ENCODE measurements around the gene ONECUT1.

Gene ONECUT1

DNA sequence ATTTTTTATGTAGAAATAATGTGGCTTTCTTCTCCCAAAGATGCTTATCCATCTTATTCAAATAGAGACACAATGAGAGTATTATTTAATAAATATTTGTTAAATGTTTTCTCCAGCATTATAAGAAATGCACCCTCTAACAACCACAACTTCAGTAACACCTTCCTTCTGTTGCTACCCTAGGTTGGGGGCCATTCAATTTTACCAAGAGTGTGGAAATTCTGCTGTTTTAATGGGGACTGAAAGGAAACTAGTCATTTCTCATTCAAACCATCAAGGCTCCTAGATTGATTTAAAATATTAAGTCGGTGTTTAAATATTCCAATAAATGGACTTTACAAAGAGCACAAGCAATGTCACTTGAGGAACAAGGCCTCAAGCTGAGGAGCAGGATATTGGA lies 7.6 kb downstream of the ONECUT1 start:
- no peak for DNase-seq (ENCODE audit: low read depth in 3 of 3)

DNA sequence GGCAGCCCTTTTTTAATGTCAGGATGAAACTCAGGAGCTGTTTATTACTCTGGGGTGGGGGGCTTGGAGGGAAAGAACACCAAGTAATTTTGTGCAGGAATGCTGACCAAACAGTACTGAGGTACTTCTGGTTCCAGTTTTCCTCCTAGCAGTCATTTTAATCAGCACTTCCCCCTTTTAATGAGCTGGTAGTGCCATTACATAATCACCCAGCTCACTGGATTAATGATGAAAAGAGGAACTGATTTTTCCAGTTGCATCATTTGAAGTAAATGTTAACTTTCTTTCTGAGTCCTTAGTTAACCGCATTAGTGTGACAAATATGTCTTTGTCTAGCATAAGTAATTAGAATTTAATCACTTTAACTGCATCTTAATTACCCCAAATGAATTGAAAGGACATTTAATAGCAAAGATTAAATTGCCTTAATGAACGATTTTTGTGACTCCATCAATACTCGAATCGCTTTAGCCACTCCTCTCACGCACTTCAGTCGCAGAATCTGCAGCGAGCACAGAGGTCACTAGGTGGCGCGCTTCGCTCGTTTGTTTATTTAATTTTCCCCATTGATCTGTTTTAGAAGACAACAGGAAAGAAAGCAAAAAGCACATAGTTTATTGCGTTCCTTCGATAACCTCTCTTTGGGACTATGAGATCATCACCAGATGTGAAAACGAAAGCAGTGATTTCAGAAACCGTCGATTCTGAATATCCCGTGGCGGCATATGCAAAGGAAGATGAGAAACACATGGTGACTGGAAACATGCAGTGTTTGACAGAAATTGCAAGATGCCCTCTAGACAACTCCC lies 9.8 kb downstream of the ONECUT1 start:
- peak in 2 of 3 donors; percentile 42 to 50 for DNase-seq (ENCODE audit: low read depth in 3 of 3)

DNA sequence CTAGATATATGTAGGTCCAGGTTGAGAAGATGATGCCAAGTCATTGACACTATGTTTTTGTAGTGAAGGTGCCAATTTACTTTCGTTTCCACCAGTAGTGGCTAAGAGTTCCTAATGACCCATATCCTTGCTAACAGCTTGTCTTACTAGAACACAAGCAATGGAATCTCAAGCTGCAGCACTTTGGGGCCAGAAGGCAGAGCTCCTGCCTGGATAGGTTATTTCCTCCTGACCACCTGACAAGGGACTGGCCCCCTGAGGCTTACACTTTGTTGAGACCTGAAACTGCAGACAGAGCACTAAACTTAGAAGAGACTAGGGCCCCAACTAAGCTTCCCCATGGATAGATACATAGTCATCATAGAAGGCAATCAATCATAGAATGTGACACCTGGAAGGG lies 11.7 kb downstream of the ONECUT1 start:
- no peak for DNase-seq (ENCODE audit: low read depth in 3 of 3)

DNA sequence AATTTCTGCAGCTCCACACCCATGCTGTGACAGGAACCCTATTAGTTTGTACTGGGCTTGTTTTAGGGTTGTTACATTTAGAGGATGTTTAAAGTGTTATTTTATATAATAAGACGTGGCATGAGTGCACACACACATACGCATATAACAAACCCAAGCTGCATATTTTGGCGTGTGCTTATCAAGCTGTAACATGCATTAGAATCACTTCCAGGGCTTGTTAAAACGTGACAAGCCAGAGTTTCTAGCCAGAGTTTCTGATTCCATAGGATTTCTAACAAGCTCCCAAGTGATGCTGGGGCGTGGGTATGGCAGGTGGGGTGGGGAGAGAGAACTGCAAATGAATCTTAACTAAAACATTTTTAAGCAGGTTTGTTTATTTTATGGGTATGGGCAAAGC lies 17.4 kb downstream of the ONECUT1 start:
- DNase-seq (ENCODE audit: low read depth in 3 of 3), result no peak

DNA sequence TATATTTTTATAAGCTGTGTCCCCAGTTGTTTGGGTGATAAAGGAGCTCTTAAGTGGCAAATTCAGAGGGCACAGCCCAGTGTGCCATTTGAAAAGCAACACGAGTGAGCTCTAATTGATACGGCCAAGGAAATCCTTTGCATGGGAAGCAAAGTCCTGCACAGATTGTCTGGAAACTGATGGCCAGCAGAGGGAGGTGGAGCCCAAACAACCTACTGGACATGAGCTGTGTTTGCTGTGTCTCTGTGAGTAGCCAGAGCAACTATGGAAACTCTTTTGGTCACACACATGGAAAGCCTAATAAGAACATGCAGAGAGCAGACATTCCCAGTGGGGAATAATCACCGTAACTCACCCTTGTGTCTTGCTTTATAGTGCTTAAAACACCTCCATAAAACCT lies 24.4 kb downstream of the ONECUT1 start:
- DNase-seq (ENCODE audit: low read depth in 3 of 3), result no peak

DNA sequence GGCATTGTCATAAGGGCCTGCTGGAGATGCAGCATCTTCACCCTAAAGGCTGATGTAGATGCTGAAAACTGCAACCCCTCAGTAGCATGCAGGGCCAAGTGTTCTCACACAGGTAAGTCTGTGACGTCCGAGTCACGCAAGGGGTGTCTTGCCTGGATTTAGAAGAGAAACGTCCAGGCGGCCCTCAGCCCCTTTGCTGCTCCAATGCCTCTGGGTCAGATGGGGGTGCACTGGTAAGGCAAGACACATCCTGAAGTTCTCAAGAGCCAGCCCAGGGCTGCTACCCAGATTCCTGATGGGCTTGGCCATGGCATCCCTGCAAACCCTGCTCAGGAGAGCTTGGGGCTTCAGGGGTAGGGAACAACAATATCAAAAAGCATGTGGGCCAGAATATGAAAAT lies 25.4 kb downstream of the ONECUT1 start:
- DNase-seq (ENCODE audit: low read depth in 3 of 3), result no peak

DNA sequence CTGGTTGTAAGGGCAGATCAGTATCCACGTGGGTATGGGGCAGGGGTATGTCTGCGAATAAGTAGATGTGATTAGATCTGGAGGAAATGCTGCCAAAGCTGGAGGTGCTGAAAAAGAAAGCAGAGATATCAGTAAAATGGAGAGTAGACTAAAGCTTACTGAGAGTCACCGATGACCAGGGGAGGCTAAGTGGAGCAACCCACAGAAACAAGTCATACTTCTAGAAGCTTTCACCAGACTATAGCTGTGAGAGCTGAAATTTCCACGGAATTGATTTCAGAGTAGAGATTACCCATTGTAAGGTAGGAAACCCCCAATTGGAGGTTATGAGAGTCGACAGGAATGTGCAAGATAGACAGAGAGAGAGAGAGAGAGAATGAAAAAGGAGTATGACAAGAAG lies 27.5 kb downstream of the ONECUT1 start:
- DNase-seq (ENCODE audit: low read depth in 3 of 3), result no peak

DNA sequence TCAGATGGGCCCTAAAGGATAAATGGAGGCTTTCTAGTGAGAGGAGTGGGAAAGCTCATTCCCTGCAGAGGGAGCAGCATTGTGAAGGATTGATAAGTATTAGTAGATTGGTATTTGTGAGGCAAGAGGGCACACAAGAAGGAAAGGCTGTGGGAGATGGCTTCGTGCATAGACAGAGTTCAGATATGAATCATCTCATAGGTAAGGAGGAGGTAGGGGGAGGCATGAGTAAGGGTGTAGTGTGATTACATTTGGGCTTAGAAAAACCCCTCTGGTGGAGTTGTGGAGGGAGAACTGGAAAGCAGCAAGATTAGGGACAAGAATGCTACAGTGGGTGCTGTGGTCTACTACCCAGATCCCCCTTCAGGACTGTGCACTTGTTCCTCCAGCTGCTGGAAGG lies 29.6 kb downstream of the ONECUT1 start:
- no peak for DNase-seq (ENCODE audit: low read depth in 3 of 3)

DNA sequence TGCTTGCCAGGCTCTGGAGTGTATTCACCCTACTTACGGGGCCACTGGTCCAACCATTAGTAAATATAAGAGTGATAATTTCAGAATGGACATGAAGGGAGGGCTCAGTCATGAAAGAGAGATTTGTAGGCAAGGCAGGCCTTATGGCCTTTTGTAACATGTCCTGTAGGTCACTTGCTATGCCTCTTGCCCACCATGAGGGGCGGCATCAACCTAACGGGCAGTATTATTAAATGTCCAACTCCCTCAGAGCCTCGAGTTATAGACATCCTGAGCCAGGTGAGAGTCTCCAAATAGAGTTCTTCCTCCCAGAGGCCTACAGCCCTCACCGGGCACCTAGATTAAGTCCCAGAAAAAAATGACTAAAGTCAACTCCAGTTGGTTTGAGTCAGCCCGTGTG lies 30.2 kb downstream of the ONECUT1 start:
- DNase-seq (ENCODE audit: low read depth in 3 of 3), result no peak

DNA sequence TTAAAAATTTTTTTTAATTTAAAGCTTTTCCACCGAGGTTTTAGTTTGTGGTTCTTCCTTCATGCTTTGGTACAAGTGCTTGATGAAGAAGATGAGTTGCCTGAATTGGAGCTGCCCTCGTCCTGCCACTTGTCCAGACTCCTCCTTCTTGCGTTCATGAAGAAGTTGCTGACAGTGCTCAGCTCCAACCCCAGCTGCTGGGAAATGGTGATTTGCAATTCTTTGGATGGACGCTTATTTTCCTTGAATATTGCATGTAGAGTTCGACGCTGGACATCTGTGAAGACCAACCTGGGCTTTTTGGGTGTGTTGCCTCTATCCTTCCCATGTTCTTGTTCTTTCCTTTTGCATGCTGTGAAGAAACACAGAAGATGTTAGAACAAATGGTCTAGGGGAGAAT lies 32.6 kb downstream of the ONECUT1 start:
- DNase-seq (ENCODE audit: low read depth in 3 of 3), result no peak

DNA sequence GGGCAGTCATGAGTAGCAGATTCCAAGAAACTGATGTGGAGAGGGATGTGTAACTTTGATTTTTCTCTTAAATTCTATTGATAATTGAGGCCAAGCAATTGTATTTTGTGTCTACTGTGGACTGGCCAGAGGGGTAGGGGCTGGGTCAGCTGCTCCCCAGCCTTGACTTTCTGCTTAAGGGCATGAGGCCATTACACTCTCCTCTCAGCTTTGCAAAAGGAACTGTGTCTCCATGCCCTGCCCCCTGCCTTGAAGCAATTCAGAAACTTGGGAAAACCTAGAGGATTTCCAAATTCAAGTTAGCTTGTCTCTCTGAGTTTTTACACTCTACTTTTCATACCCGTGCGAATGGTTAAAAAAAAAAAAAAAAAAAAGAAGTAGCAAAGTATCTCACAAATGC lies 38.6 kb downstream of the ONECUT1 start:
- DNase-seq (ENCODE audit: low read depth in 3 of 3), result no peak

DNA sequence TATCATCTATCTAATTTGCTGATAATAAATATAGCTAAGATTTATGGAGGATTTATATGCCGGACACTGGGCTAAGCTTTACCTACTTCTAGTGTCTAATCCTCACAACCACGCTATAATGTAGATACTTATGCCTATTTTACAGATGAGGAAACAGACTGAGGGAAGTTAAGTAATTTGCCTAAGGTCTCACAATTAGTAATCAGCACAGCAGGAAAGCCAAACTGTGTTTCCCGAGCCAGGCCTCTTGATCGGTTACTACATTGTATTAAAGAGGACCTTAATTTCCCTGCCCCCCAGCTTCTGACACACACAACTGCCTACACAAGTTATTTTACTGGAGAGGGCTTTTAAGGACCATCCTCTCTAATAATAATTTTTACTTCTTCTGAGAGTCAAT lies 40.9 kb downstream of the ONECUT1 start:
- no peak for DNase-seq (ENCODE audit: low read depth in 3 of 3)

DNA sequence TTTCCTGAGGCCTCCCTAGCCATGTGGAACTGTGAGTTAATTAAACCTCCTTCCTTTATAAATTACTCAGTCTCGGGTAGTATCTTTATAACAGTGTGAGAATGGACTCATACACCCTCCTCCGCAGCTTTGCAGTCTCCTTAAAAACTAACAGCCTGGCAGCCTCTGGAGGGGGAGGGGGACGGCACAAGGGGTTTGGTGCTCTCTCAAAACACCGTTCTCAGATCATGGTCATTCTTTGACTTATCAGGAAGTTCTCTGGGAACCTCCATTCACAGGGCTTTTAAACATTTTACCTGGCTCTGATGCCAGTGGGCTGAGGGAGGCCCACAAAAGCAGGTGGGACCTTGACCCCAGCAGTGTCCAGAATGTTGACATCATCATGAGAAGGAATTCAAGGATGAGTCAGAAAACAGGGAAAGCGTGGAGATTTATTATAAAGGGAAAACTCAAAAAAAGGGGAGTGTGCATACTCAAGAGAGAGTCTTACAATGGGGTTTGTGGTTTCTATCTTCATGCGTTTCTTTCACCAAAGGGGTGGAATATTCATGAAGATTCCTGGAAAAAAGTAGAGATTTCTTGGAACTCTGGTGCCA lies 43.9 kb downstream of the ONECUT1 start:
- no peak for DNase-seq (ENCODE audit: low read depth in 3 of 3)

DNA sequence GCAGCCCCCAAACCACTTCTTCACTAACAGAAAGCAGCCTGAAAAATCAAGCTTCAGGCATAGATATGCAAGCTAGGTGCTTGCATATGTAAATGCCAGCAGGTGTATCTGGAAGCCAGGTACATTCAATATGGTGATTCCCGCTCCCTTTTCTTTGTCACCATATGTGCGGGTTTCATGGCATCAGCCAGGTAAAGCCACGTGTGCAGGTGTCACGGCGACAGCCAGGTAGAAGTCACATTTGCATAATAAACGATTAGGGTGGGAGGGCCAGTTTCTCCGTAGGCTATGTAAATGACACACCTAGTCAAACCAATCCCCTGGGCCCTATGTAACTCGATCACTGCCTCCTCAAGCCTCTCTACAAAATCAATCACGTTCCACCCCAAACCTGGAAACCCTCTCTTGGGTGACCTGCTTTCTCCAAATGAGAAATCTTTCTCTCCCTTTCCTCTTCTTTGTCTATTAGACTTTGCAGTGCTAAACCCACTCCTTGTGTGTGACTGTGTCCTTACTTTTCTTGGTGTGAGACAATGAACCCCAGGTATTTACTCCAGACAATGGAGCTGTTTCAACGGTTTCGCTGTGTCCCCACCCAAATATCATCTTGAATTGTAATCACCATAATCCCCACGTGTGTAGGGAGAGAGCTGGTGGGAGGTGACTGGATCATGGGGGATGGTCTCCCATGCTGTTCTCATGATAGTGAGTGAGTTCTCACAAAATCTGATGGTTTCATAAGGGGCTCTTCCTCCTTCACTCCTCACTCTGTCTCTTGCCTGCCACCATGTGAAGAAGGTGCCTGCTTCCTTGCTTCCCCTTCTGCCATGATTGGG lies 44.6 kb downstream of the ONECUT1 start:
- no peak for DNase-seq (ENCODE audit: low read depth in 3 of 3)

DNA sequence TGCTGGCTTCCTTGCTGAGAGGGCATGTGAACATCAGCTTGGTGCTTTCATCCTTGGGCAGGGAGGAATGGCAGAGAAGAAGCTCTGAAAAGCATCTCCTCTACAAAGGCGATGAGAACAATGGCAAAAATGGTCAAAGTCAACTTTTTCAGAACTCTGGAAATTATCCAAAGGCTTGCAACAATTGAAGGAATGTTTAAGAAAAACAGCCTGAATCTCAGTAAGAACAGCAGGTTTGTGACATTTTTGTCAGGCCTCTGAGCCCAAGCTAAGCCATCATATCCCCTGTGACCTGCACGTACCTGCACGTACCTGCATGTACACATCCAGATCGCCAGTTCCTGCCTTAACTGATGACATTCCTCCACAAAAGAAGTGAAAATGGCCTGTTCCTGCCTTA lies 51.8 kb downstream of the ONECUT1 start:
- no peak for DNase-seq (ENCODE audit: low read depth in 3 of 3)

DNA sequence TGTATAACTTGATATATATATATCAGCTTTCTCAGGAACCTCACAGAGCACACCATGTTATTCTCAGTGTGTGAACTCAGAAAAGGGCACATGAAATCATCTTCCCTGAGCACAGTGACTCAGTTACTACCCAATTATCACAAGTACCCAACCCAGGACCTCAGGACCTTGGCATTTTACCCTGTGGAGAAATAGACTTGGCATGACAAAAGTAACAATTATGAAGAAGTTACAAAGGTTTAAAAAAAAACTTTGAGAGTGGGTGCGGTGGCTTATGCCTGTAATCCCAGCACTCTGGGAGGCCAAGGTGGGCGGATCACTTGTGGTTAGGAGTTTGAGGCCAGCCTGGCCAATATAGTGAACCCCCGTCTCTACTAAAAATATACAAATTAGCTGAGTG lies 52.4 kb downstream of the ONECUT1 start:
- no peak for DNase-seq (ENCODE audit: low read depth in 3 of 3)

DNA sequence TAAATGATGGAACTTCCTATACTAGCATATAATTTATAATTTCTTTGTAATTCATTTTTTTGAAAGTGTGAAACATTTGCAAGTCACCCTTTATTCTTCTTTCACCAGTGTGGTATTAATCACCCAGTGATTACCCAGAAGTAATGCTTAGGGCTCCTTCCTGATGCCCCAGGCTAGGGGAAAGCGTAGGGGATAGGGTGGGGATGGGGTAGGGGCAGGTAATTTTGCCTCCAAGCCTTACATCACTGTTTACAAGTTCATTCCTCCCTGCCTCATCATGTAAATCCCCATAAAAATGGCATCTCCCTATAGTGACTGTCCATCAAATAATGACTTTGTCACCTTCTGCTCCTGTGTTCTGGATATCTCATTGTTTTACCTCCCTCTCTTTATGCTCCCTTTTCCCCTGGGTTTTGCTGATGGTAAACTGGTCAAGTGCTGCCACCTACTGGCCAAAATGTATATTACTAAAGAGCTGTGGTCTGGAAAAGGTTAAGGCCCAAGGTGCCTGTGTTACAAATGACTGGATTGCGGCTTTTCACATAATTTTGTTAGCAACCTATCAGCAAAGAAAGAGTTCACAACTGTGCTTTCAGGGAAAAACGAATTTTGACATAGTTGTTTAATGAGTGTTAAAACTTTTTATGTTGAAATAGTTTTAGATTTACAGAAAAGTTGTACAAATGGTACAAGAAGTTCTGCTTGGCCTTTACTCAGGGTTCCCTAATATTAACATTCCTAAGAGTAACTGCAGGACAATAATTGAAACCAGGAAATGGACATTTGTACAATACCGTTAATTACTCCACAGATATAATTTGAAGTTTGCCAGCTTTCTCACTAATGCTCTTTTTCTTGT lies 54.7 kb downstream of the ONECUT1 start:
- peak; percentile 29 to 73 (median 66) for DNase-seq (ENCODE audit: low read depth in 3 of 3)

DNA sequence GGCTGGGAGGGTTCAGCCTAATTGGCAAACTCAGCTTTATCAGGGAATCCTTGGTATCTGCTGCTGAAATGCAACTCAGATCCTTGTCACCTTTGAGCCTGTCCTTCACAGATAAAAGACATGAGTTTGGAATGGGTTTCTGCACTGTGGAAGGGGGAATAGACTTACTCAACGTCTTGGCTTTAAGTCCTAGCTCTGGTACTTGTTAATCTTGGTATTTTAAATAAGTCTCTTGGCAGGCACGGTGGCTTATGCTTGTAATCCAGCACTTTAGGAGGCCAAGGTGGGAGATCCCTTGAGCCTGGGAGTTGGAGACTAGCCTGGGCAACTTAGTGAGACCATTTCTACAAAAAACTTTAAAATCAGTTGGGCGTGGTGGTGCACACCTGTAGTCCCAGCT lies 55.8 kb downstream of the ONECUT1 start:
- no peak for DNase-seq (ENCODE audit: low read depth in 3 of 3)

DNA sequence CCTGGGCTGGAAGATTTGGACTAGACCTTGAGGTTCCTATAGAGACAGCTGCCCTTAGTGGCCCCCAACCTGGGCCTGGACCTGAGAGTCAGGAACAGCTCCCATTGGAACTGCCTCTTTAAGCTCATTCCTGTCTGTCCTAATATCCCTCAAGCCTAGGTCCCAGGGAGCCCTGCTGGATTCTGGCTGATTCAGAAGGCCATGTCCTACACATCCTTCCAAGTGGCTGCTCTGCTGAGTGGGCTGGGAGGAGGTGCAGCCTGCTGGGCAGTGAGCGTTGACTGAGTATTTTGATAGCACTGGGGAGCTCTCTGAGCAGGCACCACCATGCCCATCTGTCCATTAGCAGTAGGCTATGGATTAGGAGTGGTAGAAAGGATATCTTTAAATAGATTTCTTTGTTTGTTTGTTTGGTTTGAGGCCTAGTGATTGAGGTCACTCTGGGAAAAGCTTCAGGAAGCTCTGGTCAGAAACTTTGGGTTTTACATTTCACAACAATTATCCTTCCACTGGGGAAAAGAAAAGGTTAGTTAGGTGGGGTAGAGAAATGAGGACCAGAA lies 56.4 kb downstream of the ONECUT1 start:
- DNase-seq (ENCODE audit: low read depth in 3 of 3), result no peak

DNA sequence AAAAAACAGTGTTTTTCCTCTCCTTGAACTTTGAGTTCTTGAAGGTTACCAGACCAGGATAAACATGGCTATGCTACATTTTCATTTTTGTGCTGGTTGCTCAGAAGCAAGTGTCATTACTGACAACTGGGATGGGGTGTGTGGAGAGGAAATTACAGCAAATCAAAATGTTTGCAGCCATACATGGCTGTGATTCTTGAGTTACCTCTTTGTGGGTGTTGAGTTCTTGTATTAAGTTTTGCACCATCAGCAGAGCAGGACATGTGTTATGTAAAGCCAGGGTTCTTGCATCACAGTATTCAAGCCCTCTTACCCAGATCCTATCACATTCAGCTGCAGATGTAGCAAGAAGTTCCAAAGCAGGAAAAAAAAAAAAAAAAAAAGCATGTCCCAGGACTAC lies 57.0 kb downstream of the ONECUT1 start:
- DNase-seq (ENCODE audit: low read depth in 3 of 3), result no peak

DNA sequence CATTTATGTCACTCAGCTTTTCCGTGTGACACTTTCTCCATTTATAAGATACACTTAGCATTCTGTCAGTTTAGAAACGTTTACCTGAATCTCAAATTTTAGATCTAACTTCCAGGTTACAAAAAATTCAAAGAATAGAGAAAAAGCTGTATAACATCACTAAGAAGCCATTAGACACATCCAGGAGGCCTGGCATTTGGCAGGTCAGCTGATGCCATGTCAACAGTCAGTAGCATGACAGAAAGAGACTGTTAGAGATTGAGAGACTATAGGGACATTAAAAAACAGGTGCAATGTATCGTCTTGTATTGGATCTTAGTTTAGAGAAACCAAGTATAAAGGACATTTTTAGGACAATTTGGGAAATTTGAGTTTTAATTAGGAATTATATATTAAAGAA lies 57.6 kb downstream of the ONECUT1 start:
- no peak for DNase-seq (ENCODE audit: low read depth in 3 of 3)

Measured in stimulated activated CD4-positive, alpha-beta T cell treated with anti-CD3 and anti-CD28 coated beads, TNF-alpha, amount 100 ng/mL, for 48 hours (primary cell).